ENCODE data around the gene MACIR. TPM values are rescaled to one million over a fixed set of nuclear protein-coding genes. Genes with fewer than 3 reads are reported as not detected.

Gene MACIR
- total RNA-seq, 2 experiments from 2014 or later = 6.3 to 7.4 TPM

- Mint-ChIP-seq H3K9me3 (no peaks in the 10 kb centered on the region), H3K4me3 (no peak overlapping the region), H3K27me3 (peaks cover 7% of the 10 kb centered on the region), H3K4me1 (no peaks in the 10 kb centered on the region), H3K27ac (no peak overlapping the region), H3K36me3 (ENCODE audit: low read depth) (no peaks in the 10 kb centered on the region)
- no peak for DNase-seq
- ChIA-PET CTCF (no interaction called here), POLR2A (no interaction called here)
These were observed 40.1 kb downstream of the MACIR start for GRCh38 chr5:103298607-103299188.

GRCh38 chr5:103305809-103306208, 47.2 kb downstream of the MACIR start:
- DNase-seq = no peak
- CTCF ChIA-PET = no interaction called here

GRCh38 chr5:103307470-103307869, 48.9 kb downstream of the MACIR start:
- no peaks in the 10 kb centered on the region for H3K36me3 Mint-ChIP-seq (ENCODE audit: low read depth)
- POLR2A ChIA-PET = no interaction called here
- no peaks in the 10 kb centered on the region for H3K4me1 Mint-ChIP-seq
- H3K27me3 Mint-ChIP-seq = peaks cover 27% of the 10 kb centered on the region
- DNase-seq = no peak
- H3K9me3 Mint-ChIP-seq = no peaks in the 10 kb centered on the region
- no peak overlapping the region for H3K27ac Mint-ChIP-seq
- no peak overlapping the region for H3K4me3 Mint-ChIP-seq
- CTCF ChIA-PET = no interaction called here

More at GRCh38 chr5:103305809-103306208, 47.2 kb downstream of the MACIR start:
- no peak overlapping the region for H3K4me3 Mint-ChIP-seq
- no peaks in the 10 kb centered on the region for H3K36me3 Mint-ChIP-seq (ENCODE audit: low read depth)
- no peaks in the 10 kb centered on the region for H3K4me1 Mint-ChIP-seq
- peaks cover 17% of the 10 kb centered on the region for H3K27me3 Mint-ChIP-seq
- POLR2A ChIA-PET = no interaction called here
- H3K27ac Mint-ChIP-seq = no peak overlapping the region
- H3K9me3 Mint-ChIP-seq = no peaks in the 10 kb centered on the region

- Mint-ChIP-seq H3K27ac (no peak overlapping the region), H3K27me3 (peaks cover 24% of the 10 kb centered on the region), H3K4me1 (no peaks in the 10 kb centered on the region), H3K4me3 (no peak overlapping the region), H3K36me3 (ENCODE audit: low read depth) (no peaks in the 10 kb centered on the region), H3K9me3 (no peaks in the 10 kb centered on the region)
- CTCF ChIA-PET = no interaction called here
- POLR2A ChIA-PET = no interaction called here
- no peak for DNase-seq
These were observed 50.2 kb downstream of the MACIR start for GRCh38 chr5:103308774-103309173.

GRCh38 chr5:103313056-103313455, 54.5 kb downstream of the MACIR start:
- no peak for DNase-seq
- H3K27ac Mint-ChIP-seq = no peak overlapping the region
- no peak overlapping the region for H3K4me3 Mint-ChIP-seq
- H3K4me1 Mint-ChIP-seq = no peaks in the 10 kb centered on the region
- POLR2A ChIA-PET = no interaction called here
- peaks cover 30% of the 10 kb centered on the region for H3K27me3 Mint-ChIP-seq
- no peaks in the 10 kb centered on the region for H3K36me3 Mint-ChIP-seq (ENCODE audit: low read depth)
- H3K9me3 Mint-ChIP-seq = no peaks in the 10 kb centered on the region
- CTCF ChIA-PET = no interaction called here

- ChIA-PET POLR2A (no interaction called here), CTCF (no interaction called here)
- H3K27me3 Mint-ChIP-seq = peaks cover 25% of the 10 kb centered on the region
- no peaks in the 10 kb centered on the region for H3K4me1 Mint-ChIP-seq
- H3K27ac Mint-ChIP-seq = no peak overlapping the region
- H3K4me3 Mint-ChIP-seq = no peak overlapping the region
- H3K36me3 Mint-ChIP-seq (ENCODE audit: low read depth) = no peaks in the 10 kb centered on the region
- DNase-seq = no peak
- H3K9me3 Mint-ChIP-seq = no peaks in the 10 kb centered on the region
These were observed 56.9 kb downstream of the MACIR start for GRCh38 chr5:103315455-103315854.

- H3K4me1 Mint-ChIP-seq = no peaks in the 10 kb centered on the region
- H3K27me3 Mint-ChIP-seq = peaks cover 56% of the 10 kb centered on the region
- no peaks in the 10 kb centered on the region for H3K36me3 Mint-ChIP-seq (ENCODE audit: low read depth)
- H3K9me3 Mint-ChIP-seq = no peaks in the 10 kb centered on the region
- no peak overlapping the region for H3K4me3 Mint-ChIP-seq
- ChIA-PET CTCF (no interaction called here), POLR2A (no interaction called here)
- no peak for DNase-seq
- H3K27ac Mint-ChIP-seq = no peak overlapping the region
These were observed 68.9 kb downstream of the MACIR start for GRCh38 chr5:103327451-103327850.

GRCh38 chr5:103327893-103328292, 69.3 kb downstream of the MACIR start:
- CTCF ChIA-PET = no interaction called here
- Mint-ChIP-seq H3K4me3 (no peak overlapping the region), H3K27me3 (peaks cover 56% of the 10 kb centered on the region), H3K36me3 (ENCODE audit: low read depth) (no peaks in the 10 kb centered on the region), H3K4me1 (no peaks in the 10 kb centered on the region), H3K9me3 (no peaks in the 10 kb centered on the region), H3K27ac (no peak overlapping the region)
- DNase-seq = no peak
- POLR2A ChIA-PET = no interaction called here

Other genes with a start within 250 kb of the MACIR start
- 10 to 100 TPM in 1 of 2 experiments, 1 to 10 TPM in 1; 9.6 to 10.8 TPM for gene GIN1, start 138.6 kb upstream of the MACIR start, total RNA-seq
- 10 to 100 TPM; 53.7 to 66.6 TPM for gene PPIP5K2, start 138.5 kb upstream of the MACIR start, total RNA-seq

All from activated CD4-positive, alpha-beta memory T cell treated with anti-CD3 and anti-CD28 coated beads, Interleukin-2, amount 10 ng/mL, durations not matched to agents 7 days and 5 days (primary cell).